ENCODE measurements around the gene FUT6.

FUT6 gene

GRCh38 chr19:5829567-5830310 is 9.8 kb downstream of the FUT6 start:
- POLR2A ChIA-PET: interaction anchor here (0.5 to 2.6 kb wide), 5 partner anchors 26 to 975 kb away, joined by 3 to 21 read pairs (median 7); partner anchors contain the start of genes DUS3L, NDUFA11, NRTN and VMAC
- CTCF ChIA-PET: interaction anchor here (1.3 to 8.3 kb wide), 3 partner anchors 11 to 35 kb away, joined by 4 to 70 read pairs (median 5); partner anchors contain the start of gene NRTN
- DNase-seq (ENCODE audit: extremely low spot score): no peak
- TF ChIP-seq CTCF (IDR thresholded peaks at IDR 0.05; ENCODE audit: control extremely low read depth, extremely low read depth, low read depth, missing control alignments): no peak

- no peak for TF ChIP-seq CTCF (IDR thresholded peaks at IDR 0.05; ENCODE audit: control extremely low read depth, extremely low read depth, low read depth, missing control alignments)
- DNase-seq (ENCODE audit: extremely low spot score): peak; percentile 66
- CTCF ChIA-PET: interaction anchor here (1.3 to 8.3 kb wide), 7 partner anchors 10 to 194 kb away, joined by 3 to 70 read pairs (median 5); partner anchors contain the start of genes NDUFA11 and NRTN
Observed at GRCh38 chr19:5828661-5829566, 10.6 kb downstream of the FUT6 start.

GRCh38 chr19:5827891-5828660 is 11.4 kb downstream of the FUT6 start:
- peak; percentile 98 for DNase-seq (ENCODE audit: extremely low spot score)
- CTCF ChIA-PET: interaction anchor here (1.3 to 8.3 kb wide), 7 partner anchors 10 to 195 kb away, joined by 3 to 70 read pairs (median 5); partner anchors contain the start of genes NDUFA11 and NRTN

More at GRCh38 chr19:5828661-5829566, 10.6 kb downstream of the FUT6 start:
- POLR2A ChIA-PET: interaction anchor here (0.5 to 2.6 kb wide), 15 partner anchors 10 to 974 kb away, joined by 3 to 21 read pairs (median 4); partner anchors contain the start of genes DUS3L, FUT6, NDUFA11 and NRTN

GRCh38 chr19:5827342-5827890 is 12.1 kb downstream of the FUT6 start:
- no peak for DNase-seq (ENCODE audit: extremely low spot score)
- no peak for TF ChIP-seq CTCF (IDR thresholded peaks at IDR 0.05; ENCODE audit: control extremely low read depth, extremely low read depth, low read depth, missing control alignments)
- CTCF ChIA-PET: interaction anchor here (1.4 to 8.3 kb wide), 6 partner anchors 11 to 195 kb away, joined by 3 to 70 read pairs (median 4); partner anchors contain the start of genes NDUFA11 and NRTN
- POLR2A ChIA-PET: interaction anchor here (0.5 to 2.6 kb wide), 15 partner anchors 12 to 1036 kb away, joined by 3 to 21 read pairs (median 3); partner anchors contain the start of genes FEM1A, FUT6, NDUFA11 and NRTN

More at GRCh38 chr19:5827891-5828660, 11.4 kb downstream of the FUT6 start:
- no peak for TF ChIP-seq CTCF (IDR thresholded peaks at IDR 0.05; ENCODE audit: control extremely low read depth, extremely low read depth, low read depth, missing control alignments)
- POLR2A ChIA-PET: interaction anchor here (0.5 to 2.6 kb wide), 19 partner anchors 11 to 1037 kb away, joined by 3 to 21 read pairs (median 4); partner anchors contain the start of genes DUS3L, FEM1A, FUT6 and NDUFA11

GRCh38 chr19:5826531-5827341 is 12.8 kb downstream of the FUT6 start:
- DNase-seq (ENCODE audit: extremely low spot score): peak; percentile 45
- ChIA-PET POLR2A (interaction anchor here (2.6 kb wide), 1 partner anchor 77 kb away, joined by 21 read pairs; the partner anchor contains the start of genes NDUFA11 and VMAC), CTCF (interaction anchor here (8.3 kb wide), 1 partner anchor 23 kb away, joined by 70 read pairs; the partner anchor contains the start of gene NRTN)
- TF ChIP-seq CTCF (IDR thresholded peaks at IDR 0.05; ENCODE audit: control extremely low read depth, extremely low read depth, low read depth, missing control alignments): no peak
